ENCODE measurements around the gene BCAN. TPM values are rescaled to one million over a fixed set of nuclear protein-coding genes. Genes with fewer than 3 reads are reported as not detected.
"Not testable (repeated sequence)": the region's sequence is repeated elsewhere in the genome, so short reads cannot be mapped to it uniquely, and the experiment has no call there.

The BCAN gene
- total RNA-seq, result under 1 TPM; 0.29 to 0.60 TPM
- long read RNA-seq, donor 1, result 0 reads
- long read RNA-seq, donor 2, partial matches to known transcripts, result 0 of 1 reads
- long read RNA-seq, donor 2, other reads (novel, unspliced or antisense), result 1 of 1 reads

- intact Hi-C loops (cut with DNase I), result no loop called here
- no peak for DNase-seq (ENCODE audit: low spot score)
These were observed at the start of gene BCAN for GRCh38 chr1:156641761-156642264. Gene BCAN, plus strand, starts transcription at chr1:156642117. Its CDS starts 3,938 bp downstream, at chr1:156646055.

- no peak for DNase-seq (ENCODE audit: low spot score)
- intact Hi-C loops (cut with DNase I), result loop anchor here in 1 of 2 donors (10.0 kb wide), 1 partner anchor 108 kb away; no protein-coding TSS in a partner anchor
These were observed 49.6 kb upstream of the BCAN start for GRCh38 chr1:156592158-156592909.

GRCh38 chr1:156592910-156593660, 48.8 kb upstream of the BCAN start:
- DNase-seq (ENCODE audit: low spot score), result no peak
- intact Hi-C loops (cut with DNase I), result loop anchor here in 1 of 2 donors (10.0 kb wide), 1 partner anchor 108 kb away; no protein-coding TSS in a partner anchor

- no peak for DNase-seq (ENCODE audit: low spot score)
- intact Hi-C loops (cut with DNase I), result loop anchor here in 1 of 2 donors (10.0 kb wide), 1 partner anchor 109 kb away; no protein-coding TSS in a partner anchor
These were observed 48.3 kb upstream of the BCAN start for GRCh38 chr1:156593661-156593989.

- intact Hi-C loops (cut with DNase I), result loop anchor here in 1 of 2 donors (10.0 kb wide), 1 partner anchor 109 kb away; no protein-coding TSS in a partner anchor
- no peak for DNase-seq (ENCODE audit: low spot score)
These were observed 47.7 kb upstream of the BCAN start for GRCh38 chr1:156594190-156594589.

- DNase-seq (ENCODE audit: low spot score), result no peak
- intact Hi-C loops (cut with DNase I), result loop anchor here in 1 of 2 donors (10.0 kb wide), 1 partner anchor 110 kb away; no protein-coding TSS in a partner anchor
These were observed 46.9 kb upstream of the BCAN start for GRCh38 chr1:156595016-156595415.

- no peak for DNase-seq (ENCODE audit: low spot score)
- intact Hi-C loops (cut with DNase I), result loop anchor here in 1 of 2 donors (10.0 kb wide), 1 partner anchor 112 kb away; no protein-coding TSS in a partner anchor
These were observed 45.5 kb upstream of the BCAN start for GRCh38 chr1:156596426-156596825.

- intact Hi-C loops (cut with DNase I), result loop anchor here in 1 of 2 donors (10.0 kb wide), 1 partner anchor 113 kb away; no protein-coding TSS in a partner anchor
- no peak for DNase-seq (ENCODE audit: low spot score)
These were observed 43.8 kb upstream of the BCAN start for GRCh38 chr1:156598125-156598524.

- no peak for DNase-seq (ENCODE audit: low spot score)
- intact Hi-C loops (cut with DNase I), result loop anchor here in 1 of 2 donors (10.0 kb wide), 1 partner anchor 114 kb away; no protein-coding TSS in a partner anchor
These were observed 43.0 kb upstream of the BCAN start for GRCh38 chr1:156598731-156599432.

- no peak for DNase-seq (ENCODE audit: low spot score)
- intact Hi-C loops (cut with DNase I), result loop anchor here (10.0 kb wide), 1 partner anchor 115 kb away; no protein-coding TSS in a partner anchor
These were observed 42.1 kb upstream of the BCAN start for GRCh38 chr1:156599811-156600210.

- intact Hi-C loops (cut with DNase I), result loop anchor here in 1 of 2 donors (10.0 kb wide), 1 partner anchor 116 kb away; no protein-coding TSS in a partner anchor
- DNase-seq (ENCODE audit: low spot score), result no peak
These were observed 41.2 kb upstream of the BCAN start for GRCh38 chr1:156600733-156601121.

- intact Hi-C loops (cut with DNase I), result loop anchor here in 1 of 2 donors (10.0 kb wide), 1 partner anchor 116 kb away; no protein-coding TSS in a partner anchor
- DNase-seq (ENCODE audit: low spot score), result peak; percentile 94
These were observed 40.6 kb upstream of the BCAN start, which contains the start of gene GPATCH4 for GRCh38 chr1:156601122-156601830. Gene GPATCH4, minus strand, starts transcription at chr1:156601479.

- intact Hi-C loops (cut with DNase I), result loop anchor here in 1 of 2 donors (10.0 kb wide), 1 partner anchor 117 kb away; no protein-coding TSS in a partner anchor
- DNase-seq (ENCODE audit: low spot score), result no peak
These were observed 40.0 kb upstream of the BCAN start for GRCh38 chr1:156601892-156602291.

GRCh38 chr1:156602557-156602993, 39.3 kb upstream of the BCAN start:
- intact Hi-C loops (cut with DNase I), result loop anchor here in 1 of 2 donors (10.0 kb wide), 1 partner anchor 118 kb away; no protein-coding TSS in a partner anchor
- DNase-seq (ENCODE audit: low spot score), result no peak

GRCh38 chr1:156607344-156607743, 34.6 kb upstream of the BCAN start:
- DNase-seq (ENCODE audit: low spot score), result not testable (repeated sequence)
- intact Hi-C loops (cut with DNase I), result loop anchor here in 1 of 2 donors (5.0 to 10.0 kb wide), 2 partner anchors 123 to 150 kb away; no protein-coding TSS in a partner anchor

GRCh38 chr1:156608036-156608674, 33.8 kb upstream of the BCAN start:
- intact Hi-C loops (cut with DNase I), result loop anchor here in 1 of 2 donors (5.0 to 10.0 kb wide), 2 partner anchors 123 to 151 kb away; no protein-coding TSS in a partner anchor
- no peak for DNase-seq (ENCODE audit: low spot score)

GRCh38 chr1:156608981-156609380, 32.9 kb upstream of the BCAN start:
- intact Hi-C loops (cut with DNase I), result loop anchor here in 1 of 2 donors (5.0 to 10.0 kb wide), 2 partner anchors 124 to 152 kb away; no protein-coding TSS in a partner anchor
- no peak for DNase-seq (ENCODE audit: low spot score)
